Suprapubic skin (tissue), 3 donors: ENCODE results near the gene PROSER2.

Experiments
- CTCF ChIP-seq, 2 donors: fragments of 200-600 bp in 1 of 2; fragments of 450-650 bp in 1 of 2; sonication (generic) in 1 of 2; IDR thresholded peaks; one replicate each; pipeline ENCODE4 v1.5.1; 2016 to 2019; ENCODE audit warnings: antibody characterized with exemption in 2 of 2, mild to moderate bottlenecking in 1 of 2, moderate library complexity in 1 of 2
- EP300 ChIP-seq: sonication (generic); formaldehyde crosslinking; IDR thresholded peaks from one replicate; pipeline ENCODE4 v1.6.1; 2017; ENCODE audit warnings: antibody characterized with exemption
- POLR2A ChIP-seq, 2 donors: fragments of 450-650 bp; IDR thresholded peaks; one replicate each; pipeline ENCODE4 v1.6.1; 2017; ENCODE audit warnings: antibody characterized with exemption in 2 of 2, mild to moderate bottlenecking in 2 of 2, moderate library complexity in 2 of 2

GRCh38 chr10:11865561-11865960, 42.4 kb downstream of the PROSER2 start:
- TF ChIP-seq CTCF (IDR thresholded peaks at IDR 0.05) (no peak), POLR2A (IDR thresholded peaks at IDR 0.05) (no peak), EP300 (no peak)
